ENCODE results near the gene OGDH.

OGDH gene

DNA sequence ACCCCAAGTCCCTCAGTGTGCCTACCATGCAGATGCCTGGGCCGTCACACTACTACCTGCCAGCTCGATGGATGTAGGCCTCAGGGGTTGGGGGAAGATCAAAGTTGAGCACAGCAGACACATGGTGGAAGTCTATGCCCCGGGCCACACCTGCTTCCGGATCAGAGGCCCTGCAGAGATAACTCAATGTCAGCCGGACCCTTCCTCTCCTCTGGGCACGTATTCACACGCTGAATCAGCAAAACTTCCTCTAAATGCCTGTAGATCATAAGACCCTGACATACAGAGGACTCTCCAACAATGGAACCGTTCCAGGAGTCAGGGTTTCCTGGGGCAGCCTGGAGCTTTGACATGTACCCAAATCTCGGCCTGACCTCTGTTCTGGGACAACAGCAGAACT is 36.5 kb upstream of the OGDH start:
- no peak for DNase-seq (ENCODE audit: low read depth in 2 of 2)
- no peak overlapping the region for H3K4me3 ChIP-seq (replicated peaks in 1 of 2; ENCODE audit: low read depth in 2 of 2, low read length in 2 of 2)
- TF ChIP-seq, protein P1, sequence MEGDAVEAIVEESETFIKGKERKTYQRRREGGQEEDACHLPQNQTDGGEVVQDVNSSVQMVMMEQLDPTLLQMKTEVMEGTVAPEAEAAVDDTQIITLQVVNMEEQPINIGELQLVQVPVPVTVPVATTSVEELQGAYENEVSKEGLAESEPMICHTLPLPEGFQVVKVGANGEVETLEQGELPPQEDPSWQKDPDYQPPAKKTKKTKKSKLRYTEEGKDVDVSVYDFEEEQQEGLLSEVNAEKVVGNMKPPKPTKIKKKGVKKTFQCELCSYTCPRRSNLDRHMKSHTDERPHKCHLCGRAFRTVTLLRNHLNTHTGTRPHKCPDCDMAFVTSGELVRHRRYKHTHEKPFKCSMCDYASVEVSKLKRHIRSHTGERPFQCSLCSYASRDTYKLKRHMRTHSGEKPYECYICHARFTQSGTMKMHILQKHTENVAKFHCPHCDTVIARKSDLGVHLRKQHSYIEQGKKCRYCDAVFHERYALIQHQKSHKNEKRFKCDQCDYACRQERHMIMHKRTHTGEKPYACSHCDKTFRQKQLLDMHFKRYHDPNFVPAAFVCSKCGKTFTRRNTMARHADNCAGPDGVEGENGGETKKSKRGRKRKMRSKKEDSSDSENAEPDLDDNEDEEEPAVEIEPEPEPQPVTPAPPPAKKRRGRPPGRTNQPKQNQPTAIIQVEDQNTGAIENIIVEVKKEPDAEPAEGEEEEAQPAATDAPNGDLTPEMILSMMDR (IDR thresholded peaks at IDR 0.05; ENCODE audit: low read depth, low read length), result no peak

DNA sequence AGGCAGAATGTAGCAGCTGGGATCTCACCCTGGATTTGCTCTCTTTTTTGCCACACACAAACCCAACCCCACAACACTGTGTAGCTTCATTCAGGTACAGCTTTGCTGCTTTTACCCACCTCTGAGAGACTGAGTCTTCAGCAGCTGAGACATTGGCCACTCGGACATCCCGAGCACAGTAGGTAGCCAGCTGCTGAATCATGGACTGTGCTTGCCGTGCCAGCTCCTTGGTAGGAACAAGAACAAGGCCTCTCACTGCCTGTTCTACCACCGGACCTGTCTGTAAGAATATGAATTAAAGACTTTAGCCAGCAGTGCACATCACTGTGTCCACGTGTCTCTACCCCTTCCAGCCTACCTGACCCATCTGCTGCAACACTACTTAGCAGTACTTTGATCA is 33.7 kb upstream of the OGDH start:
- peak overlapping the region; percentile 87 to 96 for H3K4me3 ChIP-seq (replicated peaks in 1 of 2; ENCODE audit: low read depth in 2 of 2, low read length in 2 of 2)
- TF ChIP-seq, protein P1 (IDR thresholded peaks at IDR 0.05; ENCODE audit: low read depth, low read length), result no peak
- peak in 1 of 2 donors; percentile 17 for DNase-seq (ENCODE audit: low read depth in 2 of 2)

DNA sequence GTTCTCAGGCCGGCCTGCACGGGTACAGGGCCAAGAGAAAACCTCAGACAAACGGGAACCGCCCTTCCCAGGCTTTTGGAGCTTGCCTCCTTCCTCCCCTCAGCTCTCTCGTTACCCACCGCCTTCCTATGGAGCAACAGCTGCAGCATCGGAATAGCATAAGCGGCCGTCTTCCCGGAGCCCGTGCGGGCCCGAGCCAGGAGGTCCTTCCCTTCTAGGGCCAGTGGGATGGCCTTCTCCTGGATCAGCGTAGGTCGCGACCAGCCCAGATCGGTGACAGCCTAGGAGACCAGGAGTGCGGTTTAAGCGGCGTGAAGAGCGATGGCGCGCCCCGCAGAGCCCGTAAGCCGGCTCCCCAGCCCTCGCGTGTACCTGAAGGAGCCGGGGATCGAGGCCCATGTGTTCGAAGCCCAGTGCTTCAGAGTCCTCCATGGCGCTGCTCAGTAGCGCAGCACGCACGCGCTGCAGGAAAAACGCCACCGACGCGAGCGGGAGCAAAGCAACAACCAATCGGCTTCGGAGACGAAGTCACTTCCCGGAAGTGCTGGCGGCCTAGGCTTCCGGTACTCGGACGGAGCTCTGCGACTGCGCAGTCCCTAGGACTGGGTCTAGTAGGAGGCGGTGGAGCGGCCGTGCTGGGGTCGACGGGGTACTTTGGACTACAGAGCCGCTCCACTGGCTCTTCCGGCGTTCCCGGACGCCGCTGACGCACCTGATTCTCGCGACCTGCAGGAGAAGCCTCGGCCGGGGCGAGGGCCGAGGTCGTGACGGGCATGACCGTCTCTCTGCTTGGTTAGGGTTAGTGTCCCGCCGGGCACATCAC is 32.8 kb upstream of the OGDH start, which contains the start of gene DDX56:
Gene DDX56 (minus strand): TSS at position 445 of the 823 bp plus-strand sequence. CDS start 13 bp downstream, at position 432.
- peak within 1 kb of the TSS; percentile 87 to 96 for H3K4me3 ChIP-seq (replicated peaks in 1 of 2; ENCODE audit: low read depth in 2 of 2, low read length in 2 of 2)
- TF ChIP-seq, protein P1 (IDR thresholded peaks at IDR 0.05; ENCODE audit: low read depth, low read length), result no peak
- peak; percentile 94 to 95 for DNase-seq (ENCODE audit: low read depth in 2 of 2)

DNA sequence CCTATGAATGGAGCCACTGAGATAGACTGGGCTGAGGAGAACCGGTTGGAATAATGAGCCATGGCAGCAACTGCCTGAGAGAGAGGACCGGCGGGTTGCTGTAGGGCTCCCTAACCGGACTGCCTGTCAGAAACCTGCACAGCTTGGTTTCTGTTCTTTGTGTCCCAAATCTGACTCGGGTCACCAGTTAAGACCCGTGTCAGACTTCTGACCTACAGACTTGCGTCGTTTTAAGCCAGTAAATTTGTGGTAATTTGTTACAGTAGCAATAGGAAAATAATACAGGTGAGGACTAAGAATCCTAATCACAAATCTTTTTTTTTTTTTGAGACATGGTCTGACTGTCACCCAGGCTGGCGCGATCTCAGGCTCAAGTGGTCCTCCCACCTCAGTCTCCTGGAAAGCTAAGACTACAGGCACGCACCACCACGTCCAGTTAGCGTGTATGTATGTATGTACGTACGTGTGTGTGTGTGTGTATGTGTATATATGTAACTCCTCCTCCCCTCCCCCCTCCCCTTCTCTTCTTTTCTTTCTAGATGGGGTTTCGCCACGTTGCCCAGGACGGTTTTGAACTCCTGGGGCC is 32.0 kb upstream of the OGDH start:
- H3K4me3 ChIP-seq (replicated peaks in 1 of 2; ENCODE audit: low read depth in 2 of 2, low read length in 2 of 2), result peak overlapping the region; percentile 87 to 96
- DNase-seq (ENCODE audit: low read depth in 2 of 2), result no peak
- TF ChIP-seq, protein P1 (IDR thresholded peaks at IDR 0.05; ENCODE audit: low read depth, low read length), result no peak

DNA sequence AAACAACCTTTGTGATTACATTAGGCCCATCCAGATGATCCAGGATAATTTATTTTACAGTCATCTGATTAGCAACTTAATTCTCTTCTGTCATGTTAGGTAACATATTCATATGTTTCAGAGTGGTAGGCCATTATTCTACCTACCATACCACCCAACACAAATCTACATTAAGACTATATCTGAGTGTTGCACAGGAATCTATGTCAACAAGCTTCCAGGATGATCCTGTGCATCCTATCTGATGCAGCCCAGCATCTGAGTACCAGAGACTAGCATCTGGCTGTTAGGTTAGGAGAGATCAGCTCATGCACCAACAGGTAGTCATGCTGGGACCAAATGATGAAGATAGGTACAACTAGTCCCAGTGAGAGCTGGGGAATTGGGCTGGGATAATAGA is 31.4 kb upstream of the OGDH start:
- H3K4me3 ChIP-seq (replicated peaks in 1 of 2; ENCODE audit: low read depth in 2 of 2, low read length in 2 of 2), result no peak overlapping the region
- TF ChIP-seq, protein P1 (IDR thresholded peaks at IDR 0.05; ENCODE audit: low read depth, low read length), result no peak
- DNase-seq (ENCODE audit: low read depth in 2 of 2), result no peak

DNA sequence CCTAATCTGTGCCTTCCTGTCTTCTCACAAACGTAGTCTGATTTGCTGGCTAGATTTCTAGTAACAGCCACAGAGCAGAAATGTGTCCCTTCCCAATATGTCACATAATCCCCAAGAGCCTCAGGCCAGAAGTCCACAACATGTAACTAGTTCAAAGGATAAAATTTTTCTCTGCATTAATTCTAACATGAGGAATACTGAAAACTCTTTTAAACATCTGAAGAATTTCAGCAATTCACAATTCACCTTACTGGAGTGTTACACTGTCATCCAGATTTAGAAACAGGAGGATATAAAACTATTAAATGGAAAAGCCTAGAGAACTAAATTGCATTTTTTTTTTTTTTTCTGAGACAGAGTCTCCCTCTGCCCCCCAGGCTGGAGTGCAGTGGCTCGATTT is 30.2 kb upstream of the OGDH start:
- TF ChIP-seq, protein P1 (IDR thresholded peaks at IDR 0.05; ENCODE audit: low read depth, low read length), result no peak
- DNase-seq (ENCODE audit: low read depth in 2 of 2), result no peak

More for the DNA sequence above, 30.2 kb upstream of the OGDH start:
- H3K4me3 ChIP-seq (replicated peaks in 1 of 2; ENCODE audit: low read depth in 2 of 2, low read length in 2 of 2), result no peak overlapping the region
